ENCODE data around the gene IFNAR1. TPM values are rescaled to one million over a fixed set of nuclear protein-coding genes. Genes with fewer than 3 reads are reported as not detected.
A peak's percentile ranks its signal among the peaks of the same experiment; 100 is the strongest.

Gene IFNAR1
- total RNA-seq, 2 experiments from 2014 or later: 35.7 to 36.3 TPM

DNA sequence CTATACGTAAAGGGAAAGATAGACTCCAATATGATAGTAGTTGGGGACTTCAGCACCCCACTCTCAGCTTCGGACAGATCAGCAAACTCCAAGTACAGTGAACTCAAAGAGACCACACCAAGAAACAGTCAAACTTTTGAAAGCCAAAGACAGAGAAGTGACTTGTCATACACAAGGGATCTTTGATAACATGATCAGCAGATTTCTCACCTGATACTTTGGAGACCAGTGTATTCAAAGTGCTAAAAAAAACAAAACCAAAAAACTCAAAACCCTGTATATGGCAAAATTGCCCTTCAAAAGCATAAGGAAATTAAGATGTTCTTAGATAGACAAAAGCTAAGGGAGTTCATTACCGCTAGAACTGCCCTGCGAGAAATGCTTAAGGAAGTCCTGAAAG is 9.4 kb downstream of the IFNAR1 start:
- H3K27ac Mint-ChIP-seq: no peak overlapping the region
- POLR2A ChIA-PET: interaction anchor here (0.7 kb wide), 1 partner anchor 8 kb away, joined by 3 read pairs; no protein-coding TSS in a partner anchor
- peaks cover 7% of the 10 kb centered on the region for H3K9me3 Mint-ChIP-seq
- no peak for DNase-seq
- H3K4me3 Mint-ChIP-seq: no peak overlapping the region
- peaks cover 17% of the 10 kb centered on the region for H3K4me1 Mint-ChIP-seq
- no peak for ATAC-seq (ENCODE audit: low read depth)
- H3K36me3 Mint-ChIP-seq: peaks cover 37% of the 10 kb centered on the region
- no peaks in the 10 kb centered on the region for H3K27me3 Mint-ChIP-seq

GRCh38 chr21:33334824-33335223 is 10.1 kb downstream of the IFNAR1 start:
- Mint-ChIP-seq H3K27me3 (no peaks in the 10 kb centered on the region), H3K27ac (no peak overlapping the region), H3K36me3 (peaks cover 37% of the 10 kb centered on the region), H3K9me3 (peaks cover 7% of the 10 kb centered on the region), H3K4me1 (peaks cover 17% of the 10 kb centered on the region), H3K4me3 (no peak overlapping the region)
- no peak for DNase-seq
- POLR2A ChIA-PET: no interaction called here
- ATAC-seq (ENCODE audit: low read depth): no peak

DNA sequence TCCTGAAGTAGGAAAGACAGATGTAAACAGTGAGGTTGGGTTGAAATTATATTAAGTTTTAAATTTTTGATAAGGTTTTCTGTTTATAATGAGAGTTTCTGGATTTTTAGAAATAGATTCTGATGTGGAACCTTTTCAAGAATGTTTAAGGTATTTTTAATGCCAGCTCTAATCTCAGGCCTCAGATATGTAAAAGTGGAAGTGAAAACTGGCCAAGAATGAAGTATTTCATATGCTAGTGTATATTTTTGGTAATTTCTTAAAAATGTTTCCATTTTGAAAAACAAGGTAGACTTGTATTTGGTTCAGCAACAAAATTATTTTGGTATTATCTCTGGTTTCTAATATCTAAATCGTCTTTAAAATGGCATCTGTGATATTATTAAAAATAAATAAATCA is 14.4 kb downstream of the IFNAR1 start:
- peaks cover 1% of the 10 kb centered on the region for H3K9me3 Mint-ChIP-seq
- no peaks in the 10 kb centered on the region for H3K27me3 Mint-ChIP-seq
- H3K36me3 Mint-ChIP-seq: peaks cover 29% of the 10 kb centered on the region
- POLR2A ChIA-PET: no interaction called here
- no peak for DNase-seq
- ATAC-seq (ENCODE audit: low read depth): no peak
- H3K4me3 Mint-ChIP-seq: no peak overlapping the region
- peaks cover 1% of the 10 kb centered on the region for H3K4me1 Mint-ChIP-seq
- H3K27ac Mint-ChIP-seq: no peak overlapping the region

DNA sequence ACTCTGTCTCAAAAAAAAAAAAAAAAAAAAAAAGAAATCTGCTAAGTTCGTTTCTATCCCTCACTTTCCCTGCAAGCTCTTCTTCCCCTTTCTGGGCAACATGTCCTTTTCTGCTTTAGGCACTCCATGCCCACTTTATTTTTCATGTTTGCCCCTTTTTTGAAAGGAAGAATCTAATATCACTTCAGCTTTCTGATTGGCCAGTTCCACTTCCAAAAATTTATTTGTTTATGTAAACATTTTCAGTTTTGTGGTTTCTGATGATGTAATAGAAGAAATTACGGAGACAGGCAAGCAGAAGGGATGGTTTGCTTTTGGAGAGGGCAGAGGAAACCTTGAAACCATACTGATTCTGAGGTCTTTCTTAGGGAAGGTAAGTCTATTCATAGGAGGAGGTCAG is 15.1 kb downstream of the IFNAR1 start:
- no peak for ATAC-seq (ENCODE audit: low read depth)
- Mint-ChIP-seq H3K9me3 (peaks cover 1% of the 10 kb centered on the region), H3K27ac (no peak overlapping the region), H3K36me3 (peaks cover 29% of the 10 kb centered on the region), H3K27me3 (no peaks in the 10 kb centered on the region), H3K4me3 (no peak overlapping the region), H3K4me1 (peaks cover 1% of the 10 kb centered on the region)
- DNase-seq: no peak
- POLR2A ChIA-PET: no interaction called here

DNA sequence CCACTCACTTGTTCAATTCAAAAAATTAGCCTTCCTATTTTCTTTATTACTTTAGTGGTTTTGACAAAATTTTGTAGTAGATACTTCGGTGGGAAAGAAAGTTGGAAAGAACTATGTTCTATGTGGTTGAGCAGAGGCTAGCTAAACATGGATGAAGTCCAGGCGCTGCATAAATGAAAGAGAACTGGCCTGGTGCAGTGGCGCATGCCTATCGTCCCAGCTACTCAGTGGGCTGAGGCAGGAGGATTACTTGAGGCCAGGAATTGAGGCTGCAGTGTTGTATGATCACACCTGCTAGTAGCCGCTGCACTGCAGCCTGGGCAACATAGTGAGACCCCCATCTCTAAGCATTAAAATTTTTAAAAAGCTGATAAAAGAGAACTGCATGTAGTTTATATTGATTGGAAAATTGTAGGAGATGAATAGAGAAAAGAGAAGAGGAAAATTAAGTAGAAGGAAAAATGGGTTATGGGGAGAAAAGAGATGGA is 21.0 kb downstream of the IFNAR1 start:
- no peaks in the 10 kb centered on the region for H3K9me3 Mint-ChIP-seq
- H3K4me1 Mint-ChIP-seq: peaks cover 2% of the 10 kb centered on the region
- no peaks in the 10 kb centered on the region for H3K27me3 Mint-ChIP-seq
- no peak for DNase-seq
- peak overlapping the region; percentile 7 for H3K27ac Mint-ChIP-seq
- H3K4me3 Mint-ChIP-seq: no peak overlapping the region
- no peak for ATAC-seq (ENCODE audit: low read depth)
- POLR2A ChIA-PET: no interaction called here
- H3K36me3 Mint-ChIP-seq: peaks cover 30% of the 10 kb centered on the region

DNA sequence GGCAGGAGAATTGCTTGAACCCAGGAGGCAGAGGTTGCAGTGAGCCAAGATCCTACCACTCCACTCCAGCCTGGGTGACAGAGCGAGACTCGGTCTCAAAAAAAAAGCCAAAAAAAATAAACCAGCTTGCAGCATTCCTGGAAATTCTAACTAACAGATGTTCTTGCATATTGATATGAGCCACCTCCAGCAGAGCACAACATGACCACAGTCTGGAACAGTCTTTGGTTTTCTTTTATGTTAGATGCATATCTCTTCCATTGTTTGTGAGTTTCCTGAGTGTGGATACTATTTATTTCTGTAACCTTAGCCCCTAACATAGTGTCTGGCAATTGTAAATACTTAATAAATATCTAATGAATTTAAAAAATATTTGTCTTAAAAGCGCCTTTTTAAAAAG is 23.9 kb downstream of the IFNAR1 start:
- POLR2A ChIA-PET: interaction anchor here (1.8 kb wide), 1 partner anchor 13 kb away, joined by 6 read pairs; no protein-coding TSS in a partner anchor
- Mint-ChIP-seq H3K36me3 (peaks cover 24% of the 10 kb centered on the region), H3K27ac (no peak overlapping the region), H3K4me1 (peaks cover 2% of the 10 kb centered on the region), H3K27me3 (no peaks in the 10 kb centered on the region), H3K9me3 (no peaks in the 10 kb centered on the region), H3K4me3 (no peak overlapping the region)
- DNase-seq (no peak), ATAC-seq (ENCODE audit: low read depth) (no peak)

DNA sequence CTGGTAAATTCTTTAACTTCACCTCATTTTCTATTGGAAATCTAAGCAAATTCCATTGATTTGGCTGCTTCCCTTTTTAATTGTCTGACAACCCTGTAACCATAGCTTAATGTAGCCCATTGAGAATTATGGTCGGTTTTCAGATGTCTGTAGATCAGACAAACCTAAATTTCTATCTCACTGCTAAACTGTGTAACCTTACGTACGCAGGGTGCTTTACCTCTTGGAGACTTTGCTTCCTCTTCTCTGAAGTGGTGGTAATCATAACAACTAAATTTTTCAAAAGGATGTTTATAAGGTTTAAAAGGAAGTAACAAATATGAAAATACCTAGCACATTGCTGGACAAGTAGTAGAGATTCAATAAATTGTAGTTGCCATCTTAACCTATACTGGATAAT is 25.9 kb downstream of the IFNAR1 start:
- POLR2A ChIA-PET: no interaction called here
- no peak overlapping the region for H3K27ac Mint-ChIP-seq
- no peak overlapping the region for H3K4me3 Mint-ChIP-seq
- H3K36me3 Mint-ChIP-seq: peaks cover 24% of the 10 kb centered on the region
- peaks cover 8% of the 10 kb centered on the region for H3K4me1 Mint-ChIP-seq
- no peaks in the 10 kb centered on the region for H3K9me3 Mint-ChIP-seq
- DNase-seq: no peak
- no peak for ATAC-seq (ENCODE audit: low read depth)
- no peaks in the 10 kb centered on the region for H3K27me3 Mint-ChIP-seq

DNA sequence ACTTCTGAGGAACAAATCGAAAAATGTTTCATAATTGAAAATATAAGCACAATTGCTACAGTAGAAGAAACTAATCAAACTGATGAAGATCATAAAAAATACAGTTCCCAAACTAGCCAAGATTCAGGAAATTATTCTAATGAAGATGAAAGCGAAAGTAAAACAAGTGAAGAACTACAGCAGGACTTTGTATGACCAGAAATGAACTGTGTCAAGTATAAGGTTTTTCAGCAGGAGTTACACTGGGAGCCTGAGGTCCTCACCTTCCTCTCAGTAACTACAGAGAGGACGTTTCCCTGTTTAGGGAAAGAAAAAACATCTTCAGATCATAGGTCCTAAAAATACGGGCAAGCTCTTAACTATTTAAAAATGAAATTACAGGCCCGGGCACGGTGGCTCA is 30.6 kb downstream of the IFNAR1 start:
- Mint-ChIP-seq H3K27me3 (no peaks in the 10 kb centered on the region), H3K27ac (peak overlapping the region; percentile 70), H3K9me3 (no peaks in the 10 kb centered on the region), H3K36me3 (peaks cover 23% of the 10 kb centered on the region), H3K4me3 (peak overlapping the region; percentile 63), H3K4me1 (peaks cover 6% of the 10 kb centered on the region)
- POLR2A ChIA-PET: interaction anchor here (0.8 kb wide), 1 partner anchor 31 kb away, joined by 3 read pairs; the partner anchor contains the start of gene IFNAR1
- ATAC-seq (ENCODE audit: low read depth) (no peak), DNase-seq (no peak)

- Mint-ChIP-seq H3K9me3 (no peaks in the 10 kb centered on the region), H3K27me3 (no peaks in the 10 kb centered on the region), H3K4me1 (peaks cover 10% of the 10 kb centered on the region), H3K4me3 (no peak overlapping the region), H3K36me3 (peaks cover 23% of the 10 kb centered on the region), H3K27ac (no peak overlapping the region)
- no peak for ATAC-seq (ENCODE audit: low read depth)
- no peak for DNase-seq
- POLR2A ChIA-PET: no interaction called here
Observed at GRCh38 chr21:33355996-33356395, 31.2 kb downstream of the IFNAR1 start.

DNA sequence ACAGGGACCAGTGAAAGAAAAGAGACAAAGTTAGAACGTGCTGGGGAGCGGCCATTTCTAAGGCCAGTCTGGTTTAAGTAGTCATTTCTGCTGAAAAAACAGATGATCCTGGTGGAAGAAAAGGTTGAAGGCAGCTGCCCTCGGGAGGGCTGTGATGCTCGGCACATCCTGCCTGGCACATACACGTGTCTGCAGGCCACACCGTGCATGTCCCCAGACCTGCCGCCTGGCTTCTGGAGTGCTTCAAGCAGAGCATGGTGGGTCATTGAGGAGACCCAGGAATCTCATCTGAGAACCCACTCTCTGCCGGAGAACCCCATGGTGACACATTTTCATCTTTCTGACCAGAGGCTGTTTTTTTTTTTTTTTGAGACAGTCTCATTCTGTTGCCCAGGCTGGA is 32.4 kb downstream of the IFNAR1 start:
- Mint-ChIP-seq H3K4me1 (peaks cover 19% of the 10 kb centered on the region), H3K27me3 (no peaks in the 10 kb centered on the region), H3K27ac (no peak overlapping the region), H3K36me3 (peaks cover 20% of the 10 kb centered on the region), H3K9me3 (no peaks in the 10 kb centered on the region), H3K4me3 (no peak overlapping the region)
- DNase-seq (no peak), ATAC-seq (ENCODE audit: low read depth) (no peak)
- POLR2A ChIA-PET: no interaction called here

- Mint-ChIP-seq H3K4me3 (no peak overlapping the region), H3K4me1 (peaks cover 28% of the 10 kb centered on the region), H3K27ac (no peak overlapping the region), H3K27me3 (no peaks in the 10 kb centered on the region), H3K36me3 (peaks cover 18% of the 10 kb centered on the region), H3K9me3 (peaks cover 2% of the 10 kb centered on the region)
- DNase-seq: no peak
- ATAC-seq (ENCODE audit: low read depth): no peak
- POLR2A ChIA-PET: no interaction called here
Observed at GRCh38 chr21:33359446-33359845, 34.7 kb downstream of the IFNAR1 start.

DNA sequence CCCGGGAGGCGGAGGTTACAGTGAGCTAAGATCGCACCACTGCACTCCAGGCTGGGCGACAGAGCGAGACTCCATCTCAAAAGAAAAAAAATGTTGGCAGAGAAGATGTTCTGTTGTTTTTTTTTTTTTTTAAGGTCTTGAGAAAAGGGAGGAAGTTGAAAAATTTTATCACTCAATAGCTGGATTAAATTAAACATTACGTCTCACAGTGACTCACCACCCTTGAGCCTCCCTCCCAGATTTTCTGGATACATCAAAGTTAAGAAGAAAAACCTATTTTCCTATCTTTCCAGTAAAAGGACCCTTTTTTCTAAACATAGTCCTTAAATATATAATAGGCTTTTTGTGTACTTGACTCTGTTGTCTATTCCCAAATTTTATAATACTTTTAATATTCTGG is 35.5 kb downstream of the IFNAR1 start:
- ATAC-seq (ENCODE audit: low read depth) (no peak), DNase-seq (no peak)
- no peaks in the 10 kb centered on the region for H3K27me3 Mint-ChIP-seq
- POLR2A ChIA-PET: interaction anchor here (2.0 to 2.1 kb wide), 2 partner anchors 85 to 174 kb away, joined by 6 to 12 read pairs; no protein-coding TSS in a partner anchor
- peaks cover 15% of the 10 kb centered on the region for H3K36me3 Mint-ChIP-seq
- peaks cover 2% of the 10 kb centered on the region for H3K9me3 Mint-ChIP-seq
- H3K4me1 Mint-ChIP-seq: peaks cover 25% of the 10 kb centered on the region
- H3K4me3 Mint-ChIP-seq: no peak overlapping the region
- H3K27ac Mint-ChIP-seq: no peak overlapping the region

- DNase-seq (peak; percentile 90), ATAC-seq (ENCODE audit: low read depth) (peak; percentile 77)
- POLR2A ChIA-PET: interaction anchor here (0.6 to 2.2 kb wide), 27 partner anchors 12 to 227 kb away, joined by 3 to 50 read pairs (median 6); partner anchors contain the start of genes DONSON, IFNAR1, IFNGR2 and IL10RB
- peaks cover 22% of the 10 kb centered on the region for H3K4me1 Mint-ChIP-seq
- H3K9me3 Mint-ChIP-seq: peaks cover 4% of the 10 kb centered on the region
- H3K27me3 Mint-ChIP-seq: no peaks in the 10 kb centered on the region
- H3K27ac Mint-ChIP-seq: peak overlapping the region; percentile 55
- H3K36me3 Mint-ChIP-seq: peaks cover 12% of the 10 kb centered on the region
- peak overlapping the region; percentile 86 for H3K4me3 Mint-ChIP-seq
Observed at GRCh38 chr21:33360881-33361602, 36.3 kb downstream of the IFNAR1 start.

DNA sequence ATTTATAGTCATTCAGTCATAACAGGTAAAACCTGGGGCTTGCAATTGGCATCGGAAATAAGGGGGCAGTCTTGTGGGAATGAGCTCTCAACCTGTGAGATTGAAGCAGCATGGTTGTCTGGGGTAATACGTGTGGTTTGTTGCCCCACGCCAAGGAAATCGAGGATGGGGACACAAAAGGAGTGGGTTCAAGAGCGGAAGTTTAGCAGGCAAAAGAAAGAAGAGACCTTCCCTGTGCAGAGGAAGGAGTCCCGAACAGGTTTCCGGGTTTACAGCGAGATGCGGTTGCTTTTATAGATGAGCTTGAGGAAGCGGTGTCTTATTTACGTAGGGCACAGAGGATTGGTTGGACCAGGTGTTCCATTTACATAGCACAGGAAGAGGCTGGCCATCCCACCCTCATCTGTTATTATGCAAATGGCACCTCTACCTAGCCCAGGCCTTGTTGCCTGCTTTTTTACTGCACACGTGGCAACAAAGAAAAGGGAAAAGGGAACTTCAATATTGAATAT is 37.3 kb downstream of the IFNAR1 start:
- Mint-ChIP-seq H3K4me1 (peaks cover 22% of the 10 kb centered on the region), H3K4me3 (peak overlapping the region; percentile 86), H3K9me3 (peaks cover 11% of the 10 kb centered on the region), H3K27me3 (no peaks in the 10 kb centered on the region), H3K36me3 (peaks cover 13% of the 10 kb centered on the region), H3K27ac (peak overlapping the region; percentile 86)
- ATAC-seq (ENCODE audit: low read depth): peak; percentile 84
- DNase-seq: peak; percentile 61
- POLR2A ChIA-PET: interaction anchor here (0.6 to 2.2 kb wide), 27 partner anchors 9 to 567 kb away, joined by 3 to 50 read pairs (median 6); partner anchors contain the start of genes DONSON, IFNAR1, IFNGR2 and IL10RB

Measured in activated naive CD8-positive, alpha-beta T cell treated with anti-CD3 and anti-CD28 coated beads, Interleukin-2, amount 10 ng/mL, durations not matched to agents 7 days and 5 days (primary cell).